Mesothelial cell of epicardium (in vitro differentiated cells): ENCODE measurements around the gene HEMK1. TPM values are rescaled to one million over a fixed set of nuclear protein-coding genes. Genes with fewer than 3 reads are reported as not detected.

ENCODE experiments used
- DNase-seq, 2 experiments: peaks; one replicate each; pipeline ENCODE4 v3.0.0; 2021; ENCODE audit warnings: low spot score in 2 of 2; ENCODE audit not compliant: unreplicated experiment in 2 of 2
- H3K27ac Mint-ChIP-seq: 2 replicates; pipeline ENCODE4 v1.8.0; 2021; ENCODE audit warnings: mixed read lengths
- H3K27me3 Mint-ChIP-seq: 2 replicates; pipeline ENCODE4 v1.8.0; 2021; ENCODE audit warnings: low read depth, mixed read lengths
- H3K36me3 Mint-ChIP-seq: 2 replicates; pipeline ENCODE4 v1.8.0; 2021; ENCODE audit warnings: mixed read lengths
- H3K4me1 Mint-ChIP-seq: 2 replicates; pipeline ENCODE4 v1.8.0; 2021; ENCODE audit warnings: mixed read lengths
- H3K4me3 Mint-ChIP-seq: 2 replicates; pipeline ENCODE4 v1.8.0; 2021; ENCODE audit warnings: mild to moderate bottlenecking, moderate library complexity, mixed read lengths
- H3K9me3 Mint-ChIP-seq: 2 replicates; pipeline ENCODE4 v1.8.0; 2021; ENCODE audit warnings: mixed read lengths
- total RNA-seq: library from RNA; stranded (reverse); gene quantifications from 3 replicates; pipeline ENCODE4 v1.2.1, GENCODE V29; 2021
- TF ChIP-seq, protein P1 (sequence below): fragments of 200-600 bp; sonication (generic); IDR thresholded peaks from one replicate; pipeline ENCODE4 v1.5.0; 2021; ENCODE audit warnings: antibody characterized with exemption; ENCODE audit not compliant: unreplicated experiment

Gene HEMK1
- total RNA-seq, 1 donor from 2014 or later = 32.8 TPM

DNA sequence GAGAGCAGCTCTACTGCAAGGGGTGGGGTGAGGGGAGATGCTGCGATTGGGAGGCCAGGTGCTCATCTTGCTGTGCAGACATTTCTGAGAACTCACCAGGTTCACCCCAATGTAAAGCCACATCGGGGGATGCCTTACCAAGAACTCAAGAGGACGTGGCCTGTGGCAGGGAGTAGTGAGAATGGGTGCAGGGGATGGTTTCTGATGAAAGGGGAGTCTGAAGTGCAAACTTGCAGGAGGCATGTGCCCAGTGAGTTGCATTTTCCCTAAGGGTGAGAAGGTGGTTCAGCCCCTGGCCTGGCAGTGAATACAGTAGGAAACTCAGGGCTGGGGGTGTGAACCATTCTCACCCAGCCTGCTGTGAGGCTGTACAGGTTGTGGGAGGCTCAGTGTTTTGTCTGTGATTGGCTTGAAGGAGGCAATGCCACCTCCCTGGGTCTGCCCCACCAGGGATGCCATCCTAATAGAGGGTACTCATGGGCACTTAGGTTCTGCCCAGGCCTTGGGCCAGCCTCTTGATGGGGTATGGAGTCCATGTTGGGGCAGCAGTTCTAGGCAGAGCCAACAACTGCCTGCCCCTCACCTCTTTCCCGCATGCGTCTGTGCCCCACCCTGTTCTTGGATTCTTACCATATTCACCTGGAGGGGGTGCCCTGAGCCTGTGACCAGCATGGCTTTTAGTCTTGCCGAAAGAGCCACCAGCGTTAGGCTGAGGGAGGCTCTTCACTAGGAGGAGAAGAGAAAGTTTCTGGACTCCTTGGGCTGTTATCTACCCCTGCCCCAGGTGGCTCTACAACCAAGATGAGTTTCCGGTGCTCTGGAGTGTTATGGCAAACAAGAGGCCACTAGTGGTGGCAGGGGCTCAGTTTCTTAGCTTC, 4.5 kb downstream of the HEMK1 start:
- no peak for DNase-seq
- H3K4me1 Mint-ChIP-seq = peaks cover 8% of the 10 kb centered on the region
- H3K27ac Mint-ChIP-seq = no peak overlapping the region
- H3K36me3 Mint-ChIP-seq = no peaks in the 10 kb centered on the region
- no peak overlapping the region for H3K4me3 Mint-ChIP-seq
- TF ChIP-seq, protein P1, sequence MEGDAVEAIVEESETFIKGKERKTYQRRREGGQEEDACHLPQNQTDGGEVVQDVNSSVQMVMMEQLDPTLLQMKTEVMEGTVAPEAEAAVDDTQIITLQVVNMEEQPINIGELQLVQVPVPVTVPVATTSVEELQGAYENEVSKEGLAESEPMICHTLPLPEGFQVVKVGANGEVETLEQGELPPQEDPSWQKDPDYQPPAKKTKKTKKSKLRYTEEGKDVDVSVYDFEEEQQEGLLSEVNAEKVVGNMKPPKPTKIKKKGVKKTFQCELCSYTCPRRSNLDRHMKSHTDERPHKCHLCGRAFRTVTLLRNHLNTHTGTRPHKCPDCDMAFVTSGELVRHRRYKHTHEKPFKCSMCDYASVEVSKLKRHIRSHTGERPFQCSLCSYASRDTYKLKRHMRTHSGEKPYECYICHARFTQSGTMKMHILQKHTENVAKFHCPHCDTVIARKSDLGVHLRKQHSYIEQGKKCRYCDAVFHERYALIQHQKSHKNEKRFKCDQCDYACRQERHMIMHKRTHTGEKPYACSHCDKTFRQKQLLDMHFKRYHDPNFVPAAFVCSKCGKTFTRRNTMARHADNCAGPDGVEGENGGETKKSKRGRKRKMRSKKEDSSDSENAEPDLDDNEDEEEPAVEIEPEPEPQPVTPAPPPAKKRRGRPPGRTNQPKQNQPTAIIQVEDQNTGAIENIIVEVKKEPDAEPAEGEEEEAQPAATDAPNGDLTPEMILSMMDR = no peak
- H3K27me3 Mint-ChIP-seq = no peaks in the 10 kb centered on the region
- no peaks in the 10 kb centered on the region for H3K9me3 Mint-ChIP-seq

DNA sequence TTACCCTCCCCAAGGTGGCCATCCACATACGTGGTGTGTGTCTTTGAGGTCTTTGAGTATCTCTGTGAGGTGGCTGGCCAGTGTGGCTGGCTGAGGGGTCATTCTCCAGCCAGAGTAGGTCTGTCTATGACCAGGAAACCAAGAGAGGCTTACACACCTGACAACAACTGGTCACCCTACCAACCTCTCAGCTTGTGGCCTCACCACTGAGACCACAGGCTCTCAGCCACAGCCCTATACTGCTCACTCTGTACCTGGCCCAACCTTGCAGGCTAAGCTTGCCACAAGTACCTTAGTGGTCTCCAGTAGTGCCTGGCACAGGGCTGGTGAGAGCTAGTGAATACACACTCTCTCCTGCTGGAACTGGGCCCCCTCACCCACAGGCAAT, 5.1 kb downstream of the HEMK1 start:
- TF ChIP-seq, protein P1 = no peak
- H3K4me1 Mint-ChIP-seq = peaks cover 8% of the 10 kb centered on the region
- H3K9me3 Mint-ChIP-seq = no peaks in the 10 kb centered on the region
- no peak overlapping the region for H3K4me3 Mint-ChIP-seq
- H3K36me3 Mint-ChIP-seq = peaks cover 1% of the 10 kb centered on the region
- DNase-seq = no peak
- no peak overlapping the region for H3K27ac Mint-ChIP-seq
- H3K27me3 Mint-ChIP-seq = no peaks in the 10 kb centered on the region

DNA sequence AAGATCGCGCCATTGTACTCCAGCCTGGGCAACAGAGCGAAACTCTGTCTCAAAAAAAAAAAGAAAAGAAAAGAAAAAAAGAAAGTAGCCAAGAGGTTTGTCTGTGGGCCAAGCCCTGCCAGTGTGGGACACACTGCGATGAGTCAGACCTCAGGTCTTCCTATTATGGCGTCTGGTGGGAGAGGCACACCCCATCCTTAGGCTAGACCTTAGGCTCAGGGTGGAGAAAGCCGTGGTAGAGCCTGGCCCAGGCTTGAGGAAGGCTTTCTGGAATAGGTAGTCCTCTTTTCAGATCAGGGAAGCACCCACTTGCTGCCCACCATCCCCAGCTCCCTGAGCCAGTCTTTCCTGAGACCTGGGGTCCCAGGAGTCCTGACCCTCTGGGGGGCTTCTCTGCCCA, 6.0 kb downstream of the HEMK1 start:
- no peak overlapping the region for H3K27ac Mint-ChIP-seq
- H3K4me3 Mint-ChIP-seq = no peak overlapping the region
- peaks cover 3% of the 10 kb centered on the region for H3K4me1 Mint-ChIP-seq
- no peaks in the 10 kb centered on the region for H3K27me3 Mint-ChIP-seq
- H3K36me3 Mint-ChIP-seq = peaks cover 1% of the 10 kb centered on the region
- no peak for DNase-seq
- TF ChIP-seq, protein P1 = no peak
- no peaks in the 10 kb centered on the region for H3K9me3 Mint-ChIP-seq

DNA sequence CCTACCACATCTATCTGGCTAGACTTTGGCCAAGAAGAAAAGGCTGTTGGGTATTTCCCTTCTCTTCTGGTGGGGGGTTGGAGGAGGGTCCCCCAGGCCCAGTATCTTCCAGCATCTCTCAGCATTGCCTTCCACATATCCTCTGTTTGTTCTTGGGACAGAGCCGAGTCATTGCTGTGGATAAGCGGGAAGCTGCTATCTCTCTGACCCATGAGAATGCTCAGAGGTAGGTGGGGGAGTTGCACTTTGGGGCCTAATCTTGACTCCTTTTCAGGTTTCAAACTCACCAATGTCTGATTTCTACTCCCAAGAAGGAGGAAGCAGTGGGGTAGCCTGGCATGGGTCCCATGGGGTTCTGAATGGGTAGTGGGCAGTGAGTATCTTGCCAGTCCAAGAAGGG, 8.0 kb downstream of the HEMK1 start:
- no peak for DNase-seq
- H3K4me3 Mint-ChIP-seq = no peak overlapping the region
- TF ChIP-seq, protein P1 = no peak
- H3K4me1 Mint-ChIP-seq = no peaks in the 10 kb centered on the region
- H3K9me3 Mint-ChIP-seq = no peaks in the 10 kb centered on the region
- no peaks in the 10 kb centered on the region for H3K27me3 Mint-ChIP-seq
- H3K27ac Mint-ChIP-seq = no peak overlapping the region
- peaks cover 1% of the 10 kb centered on the region for H3K36me3 Mint-ChIP-seq

DNA sequence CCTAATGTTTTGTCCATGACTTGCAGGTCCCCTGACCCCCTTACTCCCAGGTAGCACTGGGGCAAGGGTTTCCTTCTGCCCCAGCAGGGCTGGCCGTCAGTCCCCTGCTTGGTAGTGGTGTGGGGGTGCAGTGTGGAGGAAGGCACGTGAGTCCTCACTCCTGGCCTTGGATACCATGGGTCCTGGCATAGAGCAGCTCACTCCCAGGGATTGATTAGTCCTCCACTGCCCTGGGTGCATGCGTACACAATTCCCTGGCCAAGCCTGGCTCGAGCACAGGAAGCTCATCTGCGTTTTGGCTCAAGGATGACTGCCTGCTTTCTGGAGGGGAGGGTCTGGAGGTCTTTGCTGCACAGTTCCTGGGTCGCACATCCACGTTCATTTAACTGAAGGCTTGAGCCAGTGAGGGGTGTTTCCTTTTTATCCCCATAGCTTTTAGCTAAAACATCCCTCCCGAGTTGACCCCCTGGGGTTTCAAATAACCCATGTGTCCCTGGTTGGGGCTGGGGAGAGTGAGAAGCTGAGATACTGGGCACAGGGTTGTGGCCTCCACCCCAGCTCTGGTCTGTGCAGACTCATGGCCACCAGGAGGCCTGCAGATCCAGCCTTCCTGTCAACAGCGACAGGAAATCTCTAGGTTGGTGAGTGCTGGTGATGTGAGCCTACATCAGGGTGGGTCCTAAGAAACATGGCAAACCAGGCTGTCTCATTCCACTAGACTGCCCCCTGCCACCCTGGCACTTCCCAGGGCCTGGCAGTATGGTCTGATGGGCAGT, 11.5 kb downstream of the HEMK1 start:
- Mint-ChIP-seq H3K27ac (no peak overlapping the region), H3K4me1 (no peaks in the 10 kb centered on the region), H3K4me3 (no peak overlapping the region), H3K27me3 (no peaks in the 10 kb centered on the region), H3K9me3 (no peaks in the 10 kb centered on the region), H3K36me3 (peaks cover 8% of the 10 kb centered on the region)
- TF ChIP-seq, protein P1 = no peak
- DNase-seq = no peak
